HG02973 (cell line): ENCODE measurements around the gene TNFRSF14.

ENCODE experiments used
- ATAC-seq: cut with Tn5 transposase; IDR thresholded peaks from one replicate; pipeline ENCODE4 v1.9.1; 2021; ENCODE audit warnings: moderate library complexity; ENCODE audit not compliant: unreplicated experiment

TNFRSF14 gene

DNA sequence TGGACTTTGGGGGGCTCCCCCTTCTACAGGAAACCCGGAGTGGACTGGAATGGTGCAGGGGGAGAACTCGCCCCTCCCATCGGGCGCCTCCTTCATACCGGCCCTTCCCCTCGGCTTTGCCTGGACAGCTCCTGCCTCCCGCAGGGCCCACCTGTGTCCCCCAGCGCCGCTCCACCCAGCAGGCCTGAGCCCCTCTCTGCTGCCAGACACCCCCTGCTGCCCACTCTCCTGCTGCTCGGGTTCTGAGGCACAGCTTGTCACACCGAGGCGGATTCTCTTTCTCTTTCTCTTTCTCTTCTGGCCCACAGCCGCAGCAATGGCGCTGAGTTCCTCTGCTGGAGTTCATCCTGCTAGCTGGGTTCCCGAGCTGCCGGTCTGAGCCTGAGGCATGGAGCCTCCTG lies at the start of gene TNFRSF14:
TSS of gene TNFRSF14 (plus strand) at position 95 of the 401 bp plus-strand sequence. CDS start at position 389, 294 bp downstream.
- ATAC-seq: peak; percentile 37

DNA sequence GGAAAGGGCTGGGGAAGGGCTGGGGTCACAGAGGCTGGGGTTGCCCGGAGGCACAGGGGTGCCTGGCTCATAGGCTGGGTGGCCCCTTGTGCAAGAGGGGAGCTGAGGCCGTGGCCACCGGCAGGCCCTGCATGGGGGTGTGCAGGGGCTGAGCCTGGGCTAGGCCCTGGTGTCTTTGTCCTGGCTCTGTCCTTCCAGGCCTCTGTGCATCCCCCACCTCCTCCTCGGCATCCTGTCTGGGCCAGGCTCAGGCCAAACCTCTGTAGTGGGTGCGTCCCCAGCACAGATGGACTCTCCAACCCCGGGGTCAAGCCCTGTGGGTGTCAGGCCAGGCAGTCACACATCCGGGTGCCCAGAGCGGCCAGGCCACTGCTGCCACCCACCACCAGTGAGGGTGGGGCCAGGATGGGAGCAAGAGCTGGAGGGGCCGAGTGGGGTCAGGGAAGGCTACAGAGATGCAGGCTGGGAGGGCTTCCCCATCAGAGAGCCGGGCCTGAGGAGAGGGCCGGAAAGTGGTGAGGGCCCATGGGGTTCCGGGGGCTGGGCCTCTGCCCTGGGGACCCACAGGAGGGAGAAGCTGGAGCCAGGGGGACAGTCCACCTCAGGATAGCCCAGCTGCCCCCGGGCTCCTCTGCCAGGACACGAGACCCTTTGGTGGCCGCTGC lies 49.1 kb upstream of the TNFRSF14 start:
- no peak for ATAC-seq

DNA sequence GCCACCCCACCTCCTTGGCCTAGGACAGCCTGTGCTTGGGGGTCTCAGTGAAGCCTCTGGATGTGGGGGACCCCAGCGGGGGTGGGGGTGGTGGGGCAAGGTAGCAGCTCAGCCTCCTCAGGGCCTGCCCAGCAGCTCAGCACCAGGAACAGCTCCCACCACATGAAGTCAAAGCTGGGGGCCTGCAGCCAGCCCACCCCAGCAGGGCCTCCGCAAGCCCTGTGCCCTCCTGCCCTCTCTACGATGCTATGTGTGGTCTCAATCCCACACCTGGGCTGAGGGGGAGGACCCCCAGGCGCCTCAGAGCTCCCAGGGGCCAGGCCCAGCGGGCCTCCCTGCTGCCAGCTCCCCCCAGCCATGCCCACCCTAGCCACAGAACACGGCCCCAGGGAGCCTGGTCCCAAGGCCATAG lies 48.4 kb upstream of the TNFRSF14 start:
- ATAC-seq: no peak

DNA sequence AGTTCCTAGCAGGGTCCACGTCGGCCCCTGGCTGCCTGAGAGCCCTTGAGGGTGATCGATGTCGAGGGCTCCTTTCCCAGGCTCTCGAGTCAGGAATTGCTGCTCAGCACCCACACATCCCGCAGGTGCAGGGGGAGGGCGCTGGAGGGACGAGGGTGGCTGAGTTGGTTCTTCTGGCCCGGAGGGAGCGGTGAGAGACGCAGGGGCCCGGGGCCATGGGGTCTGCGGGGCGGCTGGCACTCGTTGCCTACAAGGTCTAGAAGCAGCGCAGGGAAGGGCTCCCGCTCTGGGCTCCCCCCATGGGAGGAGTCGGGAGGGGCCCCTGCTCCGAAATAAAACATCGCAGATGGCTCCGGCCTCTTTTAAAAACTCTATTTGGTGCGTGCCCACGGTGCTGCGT lies 48.0 kb upstream of the TNFRSF14 start:
- no peak for ATAC-seq

DNA sequence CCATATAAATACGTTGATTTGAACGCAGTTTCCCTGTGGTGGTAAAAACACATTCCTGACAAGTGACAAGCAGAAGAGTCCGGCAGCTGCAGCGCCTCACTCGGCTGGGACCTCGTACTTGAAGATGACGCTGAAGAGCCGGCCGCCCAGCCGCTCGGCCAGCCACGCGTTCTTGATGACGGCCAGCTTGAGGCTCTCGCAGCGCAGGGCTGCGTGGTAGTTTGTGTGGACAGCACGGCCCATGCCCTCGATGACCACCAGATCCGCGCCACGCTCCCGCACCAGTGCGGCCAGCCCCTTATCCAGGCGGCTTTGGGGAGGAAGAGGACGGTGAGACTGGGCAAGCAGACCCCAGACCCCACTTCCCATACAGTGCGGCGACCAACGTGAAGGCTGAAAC lies 47.4 kb upstream of the TNFRSF14 start:
- no peak for ATAC-seq

DNA sequence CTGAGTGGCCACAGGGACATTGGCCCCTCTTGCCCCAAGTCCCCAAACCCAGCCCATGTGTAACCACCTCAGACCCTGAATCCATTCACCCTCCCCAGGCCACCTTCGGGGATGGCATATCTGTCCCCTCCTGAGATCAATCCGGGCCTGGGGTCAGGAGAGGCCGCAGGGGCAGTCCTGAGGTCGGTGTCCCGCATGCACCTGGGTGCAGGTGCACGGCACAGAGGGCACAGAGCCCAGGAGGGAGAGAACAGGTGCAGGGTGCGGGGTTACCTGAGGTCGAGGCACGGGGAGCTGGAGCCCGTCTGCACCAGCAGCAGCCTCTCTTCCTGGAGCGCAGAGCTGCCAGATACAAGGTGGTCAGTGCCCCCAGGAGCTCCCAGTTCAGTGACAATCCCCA lies 46.6 kb upstream of the TNFRSF14 start:
- no peak for ATAC-seq

DNA sequence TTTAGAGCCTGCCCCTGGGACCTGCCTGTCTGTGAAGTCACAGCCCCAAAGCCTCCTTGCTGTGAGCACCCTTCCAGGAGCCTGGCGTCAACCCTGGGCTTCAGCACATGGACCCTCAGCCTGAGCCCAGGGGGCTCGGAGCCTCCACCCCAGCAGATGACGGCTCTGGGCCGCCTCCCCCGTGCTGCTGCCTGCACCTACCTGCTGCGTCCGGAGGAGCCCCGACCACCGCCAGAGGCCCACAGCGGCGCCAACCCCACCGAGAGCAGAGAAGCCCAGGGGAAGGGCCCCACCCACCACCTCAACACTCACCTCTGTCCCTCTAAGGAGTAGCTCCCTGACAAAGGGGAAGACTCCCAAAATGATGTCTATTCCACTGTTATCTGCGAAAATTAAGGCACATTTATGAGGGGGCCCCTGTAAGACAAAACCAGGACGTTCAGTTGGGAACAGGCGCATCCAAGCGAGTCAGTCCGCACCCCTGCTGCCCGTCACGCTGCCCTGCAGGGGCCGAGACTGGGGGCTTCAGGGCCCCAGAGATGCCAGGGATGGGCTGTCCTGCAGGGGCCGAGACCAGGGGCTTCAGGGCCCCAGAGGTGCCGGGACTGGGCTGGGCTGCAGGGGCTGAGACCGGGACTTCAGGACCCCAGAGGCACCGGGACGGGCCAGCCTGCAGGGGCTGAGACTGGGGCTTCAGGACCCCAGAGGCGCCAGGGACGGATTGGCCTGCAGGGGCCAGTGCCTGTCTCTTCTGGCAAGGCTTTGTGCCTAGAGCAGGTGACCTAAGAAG lies 45.6 kb upstream of the TNFRSF14 start:
- ATAC-seq: no peak

DNA sequence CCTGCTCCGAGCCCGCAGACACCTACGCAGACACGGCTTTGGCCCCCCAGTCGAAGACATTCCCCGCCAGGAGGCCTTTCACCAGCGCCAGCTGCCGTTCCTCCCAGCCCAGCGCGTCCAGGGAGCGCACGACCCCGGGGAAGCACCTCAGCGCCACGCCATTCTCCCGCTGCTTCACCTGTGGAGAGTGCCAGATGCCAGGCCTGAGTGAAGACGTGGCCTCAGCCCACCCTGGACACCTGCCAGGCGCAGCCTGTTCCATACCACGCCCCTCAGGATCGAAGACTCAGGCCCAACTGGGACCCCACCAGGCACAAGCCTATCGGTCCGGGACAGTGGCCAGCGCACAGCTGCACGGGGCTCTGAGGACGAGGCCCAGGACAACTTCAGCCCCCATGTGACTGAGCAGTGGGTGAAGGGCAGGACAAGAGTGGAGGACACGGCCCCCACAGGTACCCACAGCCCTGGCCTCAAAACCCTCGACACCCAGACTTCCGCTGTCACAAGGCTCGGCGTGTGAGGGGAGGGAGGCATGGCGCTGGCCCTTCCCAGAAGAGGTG lies 43.2 kb upstream of the TNFRSF14 start:
- no peak for ATAC-seq

DNA sequence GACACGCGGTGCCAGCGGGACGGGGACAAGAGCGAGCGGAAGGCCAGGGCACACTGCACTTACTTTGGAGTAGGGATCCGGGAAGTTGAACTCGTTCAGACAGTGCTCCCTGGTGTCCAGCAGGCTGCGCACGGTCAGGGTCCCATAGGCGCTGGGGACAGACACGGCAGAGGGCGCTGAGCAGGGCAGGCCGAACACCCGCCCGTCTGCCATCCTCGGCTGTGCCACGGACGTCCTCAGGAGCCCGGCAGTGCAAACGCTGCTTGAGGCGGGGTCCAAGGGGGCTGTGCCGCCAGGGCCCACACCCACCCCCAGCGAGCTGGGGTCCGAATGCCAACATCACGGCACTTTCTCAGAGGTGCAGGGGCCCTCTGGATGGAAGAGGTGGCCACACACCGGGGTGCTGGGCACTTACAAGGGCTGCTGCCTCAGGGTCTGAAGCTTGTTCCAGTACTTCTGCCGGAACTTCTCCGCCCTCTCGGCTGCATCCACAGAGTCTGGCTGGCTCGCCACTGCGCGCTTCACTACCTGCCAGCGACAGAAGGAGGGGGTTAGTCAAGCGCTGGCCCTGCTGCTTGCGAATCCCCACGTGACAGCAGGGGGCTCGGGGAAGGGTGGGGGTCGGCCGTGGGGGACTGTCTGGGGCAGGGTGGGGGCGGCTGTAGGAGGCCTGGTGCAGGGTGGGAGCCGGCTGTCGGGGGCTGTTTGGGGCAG lies 42.1 kb upstream of the TNFRSF14 start:
- no peak for ATAC-seq

DNA sequence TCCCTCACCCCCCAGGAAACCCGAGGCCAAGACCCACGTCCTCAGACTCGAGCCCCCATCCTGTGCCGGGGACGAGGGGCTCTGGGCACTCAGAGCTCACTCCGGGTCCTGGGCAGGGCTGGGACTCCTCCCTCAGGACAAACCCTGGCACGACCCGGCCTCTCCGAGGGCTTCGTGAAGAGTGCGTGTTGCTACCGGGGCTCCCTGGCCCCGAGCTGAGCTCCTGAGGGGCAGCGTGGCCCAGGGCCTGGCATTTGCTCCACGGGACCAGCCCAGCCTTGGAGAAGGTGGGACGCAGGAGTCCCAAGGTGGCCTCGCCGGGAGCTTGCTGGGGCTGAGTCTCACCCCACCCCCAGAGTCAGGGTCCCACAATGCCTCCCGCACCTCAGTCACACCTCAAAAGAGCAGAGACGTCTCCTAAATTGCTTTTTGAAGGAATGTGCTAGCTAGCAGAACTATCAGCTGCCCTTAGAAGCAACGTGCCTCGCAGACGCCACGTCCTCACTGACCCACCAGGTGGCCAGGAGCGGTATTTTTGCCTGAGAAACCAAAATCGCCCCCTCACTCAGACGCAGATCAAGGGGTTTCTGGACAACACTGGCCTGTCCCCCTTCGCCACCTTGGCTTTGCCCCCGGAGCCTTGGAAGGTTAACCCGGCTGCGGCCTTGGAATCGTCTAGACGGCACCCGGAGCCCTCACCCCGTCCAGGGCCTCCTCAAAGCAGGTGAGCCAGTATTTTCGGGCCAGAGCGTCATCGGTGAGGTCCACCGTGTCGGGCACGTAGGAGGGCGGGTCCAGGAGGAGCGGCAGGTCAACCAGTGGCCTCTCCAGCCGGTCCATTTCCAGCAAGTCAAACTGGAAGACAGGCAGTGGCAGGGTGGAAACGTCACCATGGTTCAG lies 41.1 kb upstream of the TNFRSF14 start:
- ATAC-seq: no peak

DNA sequence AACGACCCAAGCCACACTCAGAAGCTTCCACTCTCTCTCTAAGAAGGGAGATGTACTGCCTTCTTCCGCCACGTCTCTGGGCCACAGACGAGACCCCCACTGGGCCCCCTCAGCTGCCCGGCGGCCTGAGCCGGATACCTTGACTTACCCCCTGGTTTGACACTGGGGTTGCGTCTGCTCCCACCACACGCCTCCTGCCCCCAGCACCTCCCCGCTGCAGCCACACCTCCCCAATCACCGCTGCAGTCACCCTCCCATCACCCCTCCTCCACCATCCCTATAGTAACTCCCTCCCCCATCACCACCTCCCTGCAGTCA lies 40.4 kb upstream of the TNFRSF14 start:
- no peak for ATAC-seq

DNA sequence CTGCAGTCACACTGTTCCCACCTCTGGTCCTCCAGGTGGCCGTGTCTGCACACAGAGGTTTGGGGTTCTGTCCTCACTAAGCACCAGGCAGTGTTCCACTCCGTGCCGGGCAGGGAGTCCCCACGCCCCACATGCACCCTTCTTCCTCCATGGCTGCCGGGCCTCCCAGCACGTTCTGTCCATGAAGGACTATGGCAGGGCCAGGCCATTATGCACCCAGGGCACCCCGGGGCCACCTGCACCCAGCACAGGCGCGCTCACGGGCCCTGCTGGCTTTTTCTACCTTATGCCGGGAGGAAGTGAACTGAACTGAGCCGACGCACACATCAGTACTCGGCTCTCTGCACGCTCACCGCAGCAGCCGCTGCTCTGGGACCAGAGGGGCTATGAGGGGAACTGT lies 40.0 kb upstream of the TNFRSF14 start:
- ATAC-seq: no peak

DNA sequence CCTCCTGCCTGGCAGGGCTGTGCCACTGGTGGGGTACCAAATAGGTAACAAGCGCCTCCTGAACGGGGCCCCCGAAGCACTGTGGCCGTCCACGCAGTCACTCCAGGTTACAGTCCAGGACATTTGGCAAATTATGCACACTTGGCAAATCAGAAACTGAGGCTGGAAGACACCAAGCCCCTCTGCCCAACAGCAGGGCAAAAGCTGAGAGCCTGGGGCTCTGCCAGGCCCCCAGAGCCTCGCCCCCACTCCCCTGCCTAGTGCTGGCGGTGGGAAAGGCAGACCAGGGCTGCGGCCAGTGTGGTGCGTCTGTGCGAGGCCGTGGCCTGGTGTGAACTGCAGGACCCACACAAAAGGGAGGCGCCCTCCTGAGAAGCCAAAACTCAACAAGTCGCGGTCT lies 39.2 kb upstream of the TNFRSF14 start:
- no peak for ATAC-seq

DNA sequence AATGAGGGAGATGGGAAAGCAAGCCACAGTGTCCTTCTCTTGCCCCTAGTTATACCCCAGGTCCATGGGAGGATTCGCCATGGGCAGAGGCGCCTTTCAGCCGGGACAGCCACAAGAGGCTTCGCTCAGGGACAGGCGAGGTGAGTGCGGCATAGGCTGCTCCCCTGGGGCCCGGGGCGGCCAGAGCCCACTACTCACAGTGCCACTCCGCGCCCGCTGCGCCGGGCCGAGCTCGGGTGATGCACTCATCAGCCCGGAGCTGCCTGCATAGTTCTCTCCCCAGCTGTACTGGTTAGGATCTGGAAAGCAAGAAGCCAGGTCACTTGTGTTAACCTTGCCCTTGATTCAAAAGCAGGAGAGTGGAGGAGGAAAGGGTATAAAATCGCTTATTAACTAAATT lies 38.2 kb upstream of the TNFRSF14 start:
- ATAC-seq: no peak

DNA sequence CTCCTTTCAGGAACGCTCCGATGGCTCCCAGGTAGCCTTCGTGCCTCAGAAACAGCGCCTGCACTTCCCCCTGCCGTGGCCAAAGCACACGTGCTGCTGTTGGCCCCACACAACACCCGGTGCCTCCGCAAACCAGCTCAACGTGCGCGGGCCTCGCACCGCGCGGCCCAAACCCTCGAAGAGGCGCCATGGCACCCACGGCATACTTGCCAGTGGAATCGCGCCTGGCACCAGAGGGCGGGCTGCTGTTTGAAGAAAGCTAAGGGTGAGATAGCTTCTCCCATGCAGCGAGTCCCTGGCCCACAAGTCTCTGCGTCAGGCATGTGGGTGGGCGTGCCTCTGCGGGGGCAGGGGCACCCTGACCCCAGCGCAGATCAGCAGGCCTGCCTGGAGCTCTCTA lies 37.6 kb upstream of the TNFRSF14 start:
- ATAC-seq: no peak

DNA sequence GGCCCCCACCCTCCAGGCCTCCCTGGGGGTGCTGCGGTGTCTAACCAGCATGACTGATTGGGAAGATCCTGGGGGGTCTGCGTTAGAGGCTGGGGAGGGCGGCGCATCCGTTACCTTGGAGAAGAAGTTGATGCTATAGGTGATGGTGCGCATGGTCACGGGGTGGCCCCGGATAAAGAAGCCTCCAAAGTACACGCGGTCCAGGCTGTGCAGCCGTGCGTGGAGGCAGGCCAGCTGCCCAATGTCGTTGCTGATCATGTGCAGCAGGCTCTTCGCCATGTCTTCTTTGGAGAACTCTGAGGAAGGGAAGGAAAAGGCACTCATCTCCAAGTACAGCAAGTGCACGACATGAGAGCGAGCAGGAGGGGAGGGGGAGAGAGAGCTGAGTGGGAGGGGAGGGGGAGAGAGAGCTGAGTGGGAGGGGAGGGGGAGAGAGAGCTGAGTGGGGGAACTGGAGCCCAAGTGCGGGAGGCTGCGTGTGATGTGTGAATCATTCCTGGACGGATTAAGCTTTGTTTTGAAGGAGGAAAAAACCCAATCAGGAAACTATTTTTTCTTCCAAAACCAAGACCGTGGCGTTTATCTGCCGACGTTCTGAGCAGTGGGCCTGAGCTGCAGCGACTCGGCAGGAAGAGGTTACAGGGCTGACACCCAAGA lies 37.0 kb upstream of the TNFRSF14 start:
- no peak for ATAC-seq

DNA sequence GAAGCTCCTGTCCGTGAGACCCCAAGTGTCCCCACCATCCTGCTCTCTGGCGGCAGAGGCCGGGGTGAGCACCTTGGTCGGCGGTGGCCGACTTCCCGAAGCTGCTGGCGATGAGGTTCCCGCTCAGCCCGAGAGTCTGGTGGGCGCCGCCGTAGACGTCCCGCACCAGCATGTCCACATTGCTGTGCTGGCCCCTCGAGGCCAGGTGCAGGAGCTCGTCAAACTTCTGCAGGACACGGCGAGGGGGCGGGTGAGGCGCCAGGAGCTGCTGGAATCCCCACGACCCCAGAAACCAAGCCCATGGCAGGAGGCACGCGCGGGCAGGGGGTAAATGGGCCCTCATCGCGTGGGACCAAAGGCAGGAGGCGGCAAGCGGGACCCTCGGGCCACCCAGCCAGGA lies 36.4 kb upstream of the TNFRSF14 start:
- no peak for ATAC-seq

DNA sequence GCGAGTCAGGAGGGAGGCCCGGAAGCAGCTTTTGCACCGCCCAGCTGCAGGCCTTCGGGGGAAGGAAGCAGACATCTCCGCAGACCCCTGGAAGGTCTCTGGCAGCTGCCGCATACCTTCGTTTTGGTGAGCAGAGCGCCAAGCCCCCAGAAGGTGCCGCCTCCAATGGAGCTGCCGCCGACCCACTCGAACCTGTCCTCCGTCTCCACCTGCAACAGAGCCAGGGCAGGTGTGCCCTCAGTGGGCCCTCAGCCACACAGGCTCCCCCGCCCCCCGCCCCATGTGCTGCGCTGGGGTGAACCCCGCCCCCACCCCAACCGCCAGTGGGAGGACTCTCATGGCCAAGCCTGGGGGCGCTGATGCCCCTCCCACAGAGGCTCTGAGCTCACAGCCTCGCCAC lies 36.0 kb upstream of the TNFRSF14 start:
- no peak for ATAC-seq

DNA sequence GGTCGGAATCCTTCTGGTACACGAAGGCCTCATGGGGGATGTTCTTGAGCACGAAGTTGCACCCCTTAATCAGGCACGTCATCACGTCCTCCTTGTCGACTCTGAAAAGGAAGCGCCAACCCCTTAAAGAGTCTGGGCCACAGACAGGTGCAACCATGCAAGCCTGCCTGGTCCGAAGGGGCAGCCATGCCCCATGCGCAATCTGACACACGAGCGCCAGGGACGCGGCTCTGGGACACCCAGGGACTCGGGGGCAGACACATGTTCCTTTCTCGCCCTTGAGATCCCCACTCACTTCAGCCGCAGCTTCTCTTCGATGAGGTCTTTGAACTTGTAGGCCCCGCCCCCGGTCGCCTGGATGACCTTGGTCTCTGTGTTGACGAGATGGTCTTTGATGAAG lies 35.4 kb upstream of the TNFRSF14 start:
- ATAC-seq: no peak

DNA sequence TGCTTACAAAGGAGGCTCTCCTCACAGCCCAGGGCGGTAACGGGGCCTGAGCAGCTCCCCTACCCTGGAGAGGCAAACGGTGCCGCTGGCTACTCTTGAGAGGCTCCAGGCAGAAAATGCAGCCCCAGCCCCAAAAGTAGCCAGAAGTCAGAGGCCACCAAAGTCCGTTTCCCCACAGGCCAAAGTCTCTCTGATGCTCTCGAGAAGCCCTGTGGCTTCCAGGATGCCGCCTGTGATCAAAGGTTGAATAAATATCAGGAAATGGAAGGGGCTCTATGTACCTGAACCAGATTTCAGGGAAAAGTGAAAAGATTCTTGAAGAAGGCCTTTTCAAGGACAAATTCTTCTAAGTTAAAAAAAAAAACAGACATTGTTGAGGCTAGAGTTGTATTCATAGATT lies 33.9 kb upstream of the TNFRSF14 start:
- no peak for ATAC-seq
